Measurements from ENCODE around the gene SLC25A26.

The SLC25A26 gene

DNA sequence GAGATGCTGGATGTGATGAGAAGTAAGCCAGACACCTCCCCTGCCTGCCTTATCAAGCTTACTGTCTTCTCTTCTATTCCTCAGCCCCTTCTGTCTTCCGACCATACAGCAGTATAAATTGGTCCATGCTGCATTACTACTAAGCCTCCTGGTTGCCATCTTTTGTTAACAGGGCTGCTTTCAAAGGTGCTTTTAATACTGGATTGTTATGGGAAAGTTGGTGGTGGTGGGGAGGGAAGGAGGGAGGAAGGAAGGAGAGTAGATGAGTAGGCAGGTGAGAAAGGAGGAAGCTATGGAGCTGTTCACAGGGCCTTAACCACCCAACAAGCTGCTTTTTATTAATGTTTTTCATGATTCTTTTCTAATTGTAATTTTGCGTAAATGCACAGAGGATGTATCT, 114.9 kb downstream of the SLC25A26 start:
- DNase-seq = no peak

DNA sequence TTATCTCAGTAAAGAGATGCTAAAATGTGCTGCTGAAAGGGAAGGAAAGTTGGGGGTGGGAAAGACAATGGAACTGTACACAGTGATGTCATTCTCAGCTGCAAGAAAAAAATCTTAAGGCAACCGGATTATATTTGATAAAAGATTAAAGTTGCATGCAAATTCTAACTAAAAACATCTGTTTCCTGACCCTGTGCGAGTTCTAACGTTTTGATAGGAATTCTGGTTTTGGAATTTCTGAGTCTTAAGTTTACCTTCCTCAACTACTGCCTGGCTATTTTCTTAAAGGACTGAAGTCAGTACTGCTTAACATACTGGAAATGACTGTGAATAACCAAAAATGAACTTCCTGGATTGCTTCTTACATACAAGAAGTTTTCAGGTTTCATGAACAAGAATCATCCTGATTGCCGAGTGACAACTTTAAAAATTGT, 115.5 kb downstream of the SLC25A26 start:
- DNase-seq = no peak

DNA sequence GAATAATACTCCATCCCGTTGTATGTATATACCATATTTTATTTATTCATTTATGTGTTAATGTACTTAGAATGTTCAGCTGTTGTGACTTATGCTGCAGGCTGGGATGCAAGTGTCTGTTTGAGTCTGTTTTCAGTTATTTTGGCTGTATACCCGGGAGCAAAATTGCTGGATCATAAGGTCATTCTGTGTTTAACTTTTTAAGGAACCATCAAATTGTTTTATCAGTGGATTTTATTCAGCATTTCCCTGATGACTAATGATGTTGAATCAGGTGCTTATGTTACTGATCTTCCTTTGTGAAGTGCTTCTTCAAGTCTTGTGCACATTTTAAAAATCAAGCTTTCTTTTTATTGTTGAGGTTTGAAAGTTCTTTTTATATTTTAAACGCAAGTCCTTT, 118.1 kb downstream of the SLC25A26 start:
- no peak for DNase-seq

DNA sequence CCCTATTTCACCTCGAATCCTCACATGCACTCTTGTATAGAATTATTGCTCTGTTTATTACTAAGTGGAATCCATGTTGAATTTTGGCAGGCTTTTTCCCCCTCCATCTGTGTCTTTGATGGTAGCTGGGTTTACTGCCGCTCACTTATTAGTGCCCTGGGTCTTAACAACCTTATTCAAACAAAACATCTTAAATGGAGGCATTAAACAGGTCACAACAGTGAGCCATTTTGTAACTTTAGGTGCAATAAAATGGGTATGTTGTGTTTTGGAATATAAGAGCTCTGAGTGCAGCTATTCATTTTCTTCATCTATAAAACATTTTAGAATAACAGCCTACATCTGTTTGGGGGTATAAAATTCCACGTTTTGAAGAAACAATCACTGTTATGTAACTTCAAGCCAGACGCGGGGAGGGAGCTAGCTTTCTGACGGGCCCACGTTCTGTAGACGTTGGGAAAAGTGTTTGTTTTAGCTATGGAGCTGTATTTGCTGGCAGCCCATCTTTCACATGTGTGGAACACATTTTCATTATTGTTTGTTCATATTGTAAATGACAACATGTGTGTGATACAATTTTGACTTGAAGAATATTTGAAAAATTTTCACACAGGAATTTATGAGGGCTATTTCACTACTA, 122.0 kb downstream of the SLC25A26 start:
- no peak for DNase-seq

DNA sequence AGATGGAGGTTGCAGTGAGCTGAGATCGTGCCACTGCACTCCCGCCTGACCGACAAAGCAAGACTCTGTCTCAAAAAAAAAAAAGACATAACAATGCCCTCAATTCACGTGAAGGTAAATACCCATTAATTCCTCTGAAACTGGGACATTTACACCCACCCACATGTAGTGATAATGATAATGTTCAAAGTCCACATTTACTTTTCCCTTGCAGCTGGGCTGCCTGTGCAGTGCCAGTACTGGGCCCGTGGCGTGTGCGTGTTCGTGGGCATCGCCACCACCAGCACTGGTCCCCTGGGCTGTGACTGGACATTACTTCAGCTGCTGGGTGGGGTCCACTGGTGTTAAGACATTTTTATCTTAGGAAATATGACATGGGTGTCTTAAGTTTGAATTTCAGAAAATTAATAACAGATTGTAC, 123.6 kb downstream of the SLC25A26 start:
- no peak for DNase-seq

DNA sequence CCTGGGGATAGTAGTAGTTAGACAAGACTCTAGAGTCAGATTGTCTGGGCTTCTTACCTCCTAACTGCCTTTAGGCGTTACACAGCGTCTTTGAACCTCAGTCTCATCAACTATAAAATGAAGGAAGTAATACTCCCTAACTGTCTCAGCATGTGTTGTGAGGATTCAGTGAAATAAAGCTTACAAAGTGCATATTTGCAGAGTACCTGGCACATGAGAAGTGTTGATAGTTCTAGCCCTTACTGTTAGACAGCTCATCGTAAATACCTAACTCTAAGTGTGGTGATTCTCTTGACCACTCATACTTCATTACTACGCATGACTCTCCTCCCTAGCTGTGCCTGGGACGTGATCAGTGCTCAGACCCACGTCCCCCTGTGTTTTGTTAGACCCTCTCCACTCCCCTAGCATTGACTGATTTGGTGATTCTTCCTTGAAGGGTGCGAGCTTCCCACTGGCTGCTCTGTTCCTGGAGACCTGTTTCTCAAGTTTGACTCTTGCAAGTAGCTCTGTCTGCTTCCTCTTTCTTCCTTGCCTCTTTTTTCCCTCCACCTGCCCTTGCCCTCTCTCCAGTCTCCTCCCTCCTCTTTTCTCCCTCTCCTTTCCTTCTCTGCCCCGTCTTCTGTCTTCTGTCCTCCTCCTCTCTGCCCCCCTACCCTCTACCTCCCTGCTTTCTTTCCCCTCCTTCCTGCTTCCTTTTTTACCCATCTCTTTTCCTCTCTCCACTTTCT, 124.2 kb downstream of the SLC25A26 start:
- DNase-seq = no peak

DNA sequence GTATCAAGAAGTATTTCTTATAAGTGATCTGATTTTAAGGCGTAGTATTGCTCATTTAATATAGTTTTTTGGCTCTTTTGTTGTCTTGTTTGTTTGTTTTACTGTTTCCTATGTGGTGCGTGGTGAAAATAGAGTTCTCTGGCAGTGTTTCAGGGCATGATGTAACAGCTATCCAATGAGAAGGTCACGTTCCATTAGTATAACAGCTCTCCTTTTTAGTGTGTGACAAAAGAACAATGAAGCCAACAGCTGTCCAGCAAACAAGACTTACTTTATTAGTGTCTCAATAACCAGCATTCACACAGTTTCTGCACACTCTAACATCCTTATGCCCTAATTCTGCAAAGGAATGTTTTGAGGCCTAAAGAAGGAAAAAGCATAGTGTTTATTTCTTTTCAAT, 127.9 kb downstream of the SLC25A26 start:
- no peak for DNase-seq

DNA sequence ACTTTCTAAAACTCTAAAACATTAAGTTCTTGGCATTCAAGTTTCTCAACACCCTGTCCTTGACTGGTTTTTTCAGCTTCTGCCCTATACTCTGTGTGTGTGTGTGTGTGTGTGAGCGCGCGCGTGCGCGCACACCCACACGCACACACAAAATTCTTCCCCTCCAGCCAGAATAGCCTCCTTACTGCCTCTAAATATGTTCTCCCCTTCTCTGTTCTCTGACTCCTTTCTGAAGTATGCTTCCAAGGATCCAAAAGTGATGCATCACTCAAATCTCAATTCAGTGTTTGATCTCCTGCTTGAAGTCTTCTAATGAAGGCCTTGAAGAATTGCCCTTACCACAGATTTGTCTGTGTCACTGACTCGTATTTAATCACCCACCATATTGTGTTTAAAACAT, 129.8 kb downstream of the SLC25A26 start:
- no peak for DNase-seq

DNA sequence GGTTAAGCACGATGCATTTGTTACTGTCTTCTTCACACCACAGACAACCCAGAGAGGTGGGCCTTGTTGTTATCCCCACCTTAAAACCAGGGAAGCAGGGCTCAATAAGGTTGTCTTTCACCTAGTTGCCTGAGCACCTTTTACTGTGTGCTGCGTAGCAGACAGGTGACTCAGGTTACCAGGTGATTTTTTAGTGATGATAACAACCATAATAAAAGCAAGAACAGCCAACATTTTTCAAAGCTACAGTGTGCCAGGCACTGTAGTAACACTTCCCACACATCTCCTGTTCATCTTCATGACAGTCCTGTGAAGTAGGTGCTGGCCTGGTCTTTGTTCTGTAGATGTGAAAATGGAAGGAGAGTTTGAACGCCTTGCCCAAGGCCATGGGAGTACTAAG, 132.2 kb downstream of the SLC25A26 start:
- no peak for DNase-seq

DNA sequence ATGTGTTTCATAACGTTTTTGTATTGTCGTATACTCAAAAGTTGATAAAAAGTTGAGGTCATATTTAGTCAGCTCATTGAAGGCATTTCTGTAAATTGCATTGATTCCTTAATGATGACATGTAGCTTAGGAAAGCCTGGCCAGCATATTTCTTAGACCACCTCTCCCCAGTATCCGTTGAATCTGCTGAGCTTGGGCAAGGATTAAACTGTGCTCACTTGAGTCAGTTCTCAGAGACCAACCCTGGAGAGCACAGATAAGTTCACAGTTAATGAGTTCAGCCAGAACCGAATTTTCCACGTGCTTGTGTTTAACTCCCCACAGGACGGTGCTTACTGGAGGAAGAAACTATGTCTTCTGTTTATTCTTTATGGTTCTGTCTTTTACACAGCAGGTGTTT, 132.7 kb downstream of the SLC25A26 start:
- DNase-seq = no peak

DNA sequence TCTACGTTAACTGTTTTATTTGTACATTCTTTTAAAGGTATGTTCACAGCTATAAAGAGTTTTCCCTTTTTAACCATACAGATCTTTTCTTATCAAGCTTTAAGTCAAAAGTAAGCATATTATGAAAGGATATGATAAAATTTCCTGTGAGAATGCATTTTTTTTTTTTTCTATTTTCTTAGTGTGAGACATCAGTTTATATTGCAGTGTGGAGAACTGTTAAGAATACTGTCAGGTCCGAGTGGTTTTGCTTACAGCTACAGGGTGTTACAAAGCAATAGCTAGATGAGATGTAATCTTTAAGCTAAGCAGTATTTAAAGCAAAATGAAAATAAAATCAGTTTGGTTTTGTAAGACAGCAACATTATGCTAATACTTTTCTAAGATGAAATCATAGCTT, 133.2 kb downstream of the SLC25A26 start:
- no peak for DNase-seq

DNA sequence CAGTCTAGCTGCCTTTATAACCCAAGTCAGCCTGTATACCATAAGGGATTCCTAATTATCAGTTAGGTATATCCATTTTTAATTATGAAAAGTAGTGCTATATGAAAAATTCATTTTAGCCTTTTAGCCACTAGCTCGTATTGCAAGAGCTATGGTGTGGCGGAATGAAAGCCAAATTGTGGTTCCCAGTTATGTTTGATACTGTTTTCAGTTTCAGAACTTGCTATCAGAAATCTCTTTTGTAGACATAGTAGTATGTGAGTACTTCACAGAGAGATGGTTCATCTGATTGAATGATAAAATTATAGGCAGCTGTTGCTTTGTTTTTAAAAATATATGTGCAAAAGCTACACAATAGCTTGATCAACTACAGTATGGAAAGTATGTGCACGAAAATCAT, 134.6 kb downstream of the SLC25A26 start:
- peak; percentile 20 for DNase-seq

DNA sequence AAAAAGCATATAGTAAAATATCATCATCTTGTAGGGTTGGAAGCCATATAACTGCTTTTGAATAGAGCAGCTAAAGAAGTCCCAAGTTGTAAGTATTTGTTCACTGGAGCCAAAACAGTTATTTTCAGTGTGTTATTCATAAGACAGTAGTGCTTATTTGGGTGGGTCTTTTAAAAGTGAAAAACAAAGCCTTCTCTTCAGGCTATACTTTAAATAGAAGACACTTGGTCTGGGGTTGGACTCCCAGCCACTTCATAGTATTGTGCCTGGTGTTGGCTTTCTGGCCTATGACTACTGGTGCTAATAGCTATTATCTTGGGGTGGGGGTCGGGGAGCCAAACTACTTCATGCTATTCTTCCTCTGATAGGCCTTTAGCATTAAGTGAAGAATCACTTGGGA, 135.2 kb downstream of the SLC25A26 start:
- no peak for DNase-seq

DNA sequence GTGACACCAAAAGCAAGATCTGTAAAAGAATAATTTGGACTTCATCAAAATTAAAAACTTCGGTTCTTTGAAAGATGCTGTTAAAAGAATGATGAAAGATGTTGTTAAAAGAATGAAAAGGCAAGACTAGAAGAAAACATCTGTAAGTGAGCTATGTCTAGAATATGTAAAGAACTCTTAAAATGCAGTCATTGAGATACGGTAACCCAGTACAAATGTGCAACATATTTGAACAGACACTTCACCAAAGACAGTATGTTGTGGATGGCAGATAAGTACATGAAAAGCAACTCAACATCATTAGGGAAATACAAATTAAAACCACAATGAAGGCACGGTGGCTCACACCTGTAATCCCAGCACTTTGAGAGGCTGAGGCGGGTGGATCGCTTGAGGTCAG, 140.6 kb downstream of the SLC25A26 start:
- DNase-seq = no peak

DNA sequence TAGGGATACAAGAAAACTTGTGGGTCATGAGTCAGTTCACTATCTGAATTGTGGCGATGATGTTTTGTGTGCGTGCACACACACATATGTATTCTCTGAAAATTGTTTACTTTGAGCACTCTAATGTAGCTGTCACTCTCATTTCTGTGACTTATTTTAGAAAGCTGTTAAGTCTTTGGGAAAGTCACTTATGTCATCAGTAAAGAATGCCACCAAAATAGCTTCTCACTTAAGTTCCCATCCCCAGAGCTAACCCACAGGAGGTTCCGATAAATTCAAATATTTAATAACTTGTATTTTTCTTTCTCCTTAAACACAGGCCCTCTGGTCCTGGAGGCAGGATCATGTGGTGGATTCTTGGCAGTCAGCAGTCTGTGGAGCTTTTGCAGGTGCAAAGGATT, 141.7 kb downstream of the SLC25A26 start:
- DNase-seq = no peak

DNA sequence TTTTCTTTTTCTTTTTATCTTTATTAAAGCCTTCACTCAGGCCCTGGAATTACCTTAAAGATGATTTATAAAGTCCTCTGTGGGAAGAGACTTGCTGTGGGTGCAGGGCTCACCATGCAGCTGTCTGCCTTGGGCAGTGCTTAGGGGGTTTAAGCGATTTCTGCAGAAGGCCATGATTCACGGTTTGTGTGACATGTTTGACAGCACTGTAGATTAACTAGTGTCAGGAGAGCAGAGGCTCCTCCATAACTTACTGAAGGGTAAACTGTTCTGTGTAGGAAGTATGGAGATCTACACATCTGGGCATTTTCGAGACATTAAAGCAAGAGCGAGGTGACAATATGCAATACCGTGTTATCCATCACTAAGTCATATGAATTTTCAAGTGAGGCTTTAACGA, 142.3 kb downstream of the SLC25A26 start:
- DNase-seq = no peak

DNA sequence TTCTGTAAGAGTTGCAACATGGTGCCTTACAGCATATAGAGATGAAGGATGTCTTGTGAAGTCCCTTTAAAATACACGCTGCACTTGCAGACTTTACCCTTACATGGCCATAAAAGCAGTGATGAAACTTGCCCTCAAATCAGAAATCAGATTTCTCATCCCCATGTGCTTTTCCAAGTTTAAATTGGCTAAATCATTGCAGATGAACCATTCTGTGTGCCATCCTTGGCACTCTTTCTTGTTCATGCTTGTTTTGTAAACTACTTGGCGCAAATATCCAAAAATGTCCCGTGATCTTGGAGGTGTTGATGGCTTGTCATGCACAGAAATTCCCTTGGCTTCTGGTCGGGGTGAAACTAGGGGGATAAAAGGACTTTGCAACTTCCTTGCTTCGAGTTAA, 144.3 kb downstream of the SLC25A26 start:
- no peak for DNase-seq

DNA sequence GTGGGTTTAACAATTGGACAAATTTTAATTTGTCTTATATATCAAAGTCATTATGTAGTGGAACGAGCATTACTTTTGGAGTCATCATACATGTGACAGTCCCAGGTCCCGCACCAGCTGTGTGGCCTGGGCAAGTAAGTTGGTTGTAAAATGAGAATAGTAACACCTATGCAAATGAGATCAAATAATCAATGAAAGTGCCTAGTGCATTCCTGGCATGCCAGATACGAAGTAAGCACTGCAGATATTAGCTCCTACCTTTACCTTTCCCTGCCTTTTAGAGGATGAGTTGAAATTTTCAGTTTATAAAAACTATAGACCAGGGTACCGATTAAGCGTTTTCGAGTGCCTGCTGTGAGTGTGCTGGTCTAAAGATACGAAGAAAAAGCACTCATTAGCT, 145.9 kb downstream of the SLC25A26 start:
- no peak for DNase-seq

DNA sequence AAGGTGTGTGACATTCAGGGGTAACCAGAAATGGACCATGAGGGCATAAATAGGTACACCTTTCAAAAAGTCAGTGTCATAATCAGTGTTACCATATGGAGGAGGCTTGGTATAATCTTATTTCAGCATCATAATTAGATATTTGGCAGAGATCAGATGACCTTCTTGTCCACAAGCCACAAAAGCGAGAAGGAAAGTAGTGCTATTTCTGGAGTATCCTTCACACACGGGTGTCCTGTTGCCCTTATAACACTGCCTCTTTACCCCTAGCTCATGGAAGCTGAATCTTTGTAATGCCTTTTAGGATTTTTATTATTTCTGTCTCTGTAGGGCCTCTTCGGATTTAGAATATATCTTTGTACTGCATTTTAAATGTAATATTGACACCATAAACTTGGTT, 147.2 kb downstream of the SLC25A26 start:
- no peak for DNase-seq

DNA sequence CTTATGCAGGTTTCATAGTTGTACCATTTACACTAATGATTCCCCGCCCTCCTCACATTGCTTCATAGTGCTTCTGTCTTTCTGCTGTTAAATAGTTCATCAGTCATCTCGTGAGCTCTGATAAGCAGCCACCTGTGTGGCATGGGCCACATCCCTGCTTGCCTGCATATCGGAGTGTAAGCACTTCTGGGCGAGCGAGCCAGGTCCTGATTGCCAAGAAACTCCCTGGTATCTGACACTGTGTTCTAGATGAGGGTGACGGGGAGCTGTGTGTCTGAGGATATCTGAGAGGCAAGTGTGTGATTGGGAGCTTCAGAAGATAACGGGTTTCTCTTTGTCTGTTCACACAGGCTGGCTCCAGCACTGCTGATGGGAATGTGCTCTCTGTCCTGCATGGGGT, 149.4 kb downstream of the SLC25A26 start:
- no peak for DNase-seq

DNA sequence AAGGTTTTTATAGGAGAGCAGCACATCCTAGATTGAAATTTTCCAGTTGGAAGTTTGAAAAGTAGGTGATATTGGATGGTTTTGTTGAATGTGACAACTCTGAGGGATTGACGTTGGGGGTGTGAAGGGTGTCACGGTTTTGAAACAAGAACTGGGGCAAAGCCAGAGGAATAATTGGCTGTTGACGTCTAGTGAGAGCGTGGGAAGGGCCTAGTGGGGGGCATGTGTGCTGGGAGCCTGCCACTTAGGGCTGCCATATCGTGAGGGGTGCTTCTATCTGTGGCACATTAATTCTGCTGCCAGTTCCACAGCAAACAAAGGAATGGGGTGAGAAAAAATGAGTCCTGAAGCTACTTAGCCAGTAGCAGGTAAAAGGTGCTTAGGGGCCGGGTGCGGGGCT, 150.6 kb downstream of the SLC25A26 start:
- DNase-seq = no peak

DNA sequence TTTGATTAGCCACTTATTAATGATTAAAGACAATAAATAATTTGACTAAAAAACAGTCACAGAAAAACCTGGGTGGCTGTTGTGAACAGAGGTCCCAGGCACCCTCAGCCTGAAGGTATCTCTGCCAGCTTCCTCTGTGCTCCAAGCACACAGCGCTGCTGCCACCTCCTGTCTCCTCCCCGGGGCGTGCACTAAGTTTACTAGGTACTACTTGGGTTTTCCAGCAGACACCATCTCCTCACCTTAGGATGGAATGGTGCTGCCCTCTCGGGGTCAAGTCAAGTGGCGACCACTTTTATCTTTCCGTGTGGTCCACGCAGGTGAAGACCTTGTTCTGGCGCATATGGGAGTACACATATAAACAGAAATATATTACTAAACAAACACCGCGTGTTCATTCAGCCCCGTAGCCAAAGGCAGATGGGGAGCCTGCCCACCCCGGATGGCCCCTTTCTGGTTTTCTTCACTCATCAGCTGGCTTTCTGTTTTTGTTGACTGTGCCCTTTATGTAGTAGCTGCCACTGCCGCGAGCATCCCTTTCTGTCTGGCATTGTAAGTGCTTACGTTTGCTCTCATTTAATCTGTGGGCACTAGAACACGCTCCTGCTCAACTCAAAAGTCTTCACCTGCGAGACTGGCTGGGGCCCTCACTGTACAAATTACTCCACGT, 152.0 kb downstream of the SLC25A26 start:
- no peak for DNase-seq

DNA sequence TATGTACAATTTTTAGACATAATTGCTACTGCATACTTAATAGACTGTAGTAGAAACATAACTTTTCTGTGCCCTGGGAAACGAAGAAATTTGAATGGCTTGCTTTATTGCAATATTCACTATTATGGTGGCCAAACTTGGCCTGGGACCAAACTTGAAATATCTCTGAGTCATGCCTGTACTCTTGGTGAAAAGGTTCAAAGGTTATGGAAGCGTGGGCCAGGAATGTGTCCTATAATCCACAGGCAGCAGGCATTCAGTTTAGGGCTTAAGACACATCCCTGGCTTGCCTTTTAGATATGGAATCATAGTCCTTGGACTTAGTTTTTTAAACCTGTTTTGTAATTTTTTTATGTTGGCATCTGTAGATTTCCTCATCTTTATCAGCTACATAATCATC, 155.8 kb downstream of the SLC25A26 start:
- no peak for DNase-seq

DNA sequence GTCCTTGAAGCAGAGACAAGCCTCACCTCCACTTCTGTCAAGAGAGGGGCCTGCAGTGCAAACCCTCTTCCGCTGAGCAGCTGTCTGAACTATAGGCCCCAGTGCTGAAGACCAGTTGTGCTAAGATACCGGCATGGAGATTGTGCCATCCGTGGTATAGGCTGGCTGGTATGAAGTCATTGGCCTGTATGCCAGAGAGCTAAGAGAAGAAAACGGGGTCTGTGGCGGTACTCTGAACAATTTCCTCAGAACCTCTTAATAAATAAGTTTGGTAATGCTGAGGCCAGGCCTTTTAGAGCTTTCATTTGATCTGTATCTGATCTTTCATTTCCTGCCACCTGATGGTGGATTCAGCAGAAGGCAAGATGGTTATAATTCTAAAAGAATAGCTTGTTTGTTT, 157.0 kb downstream of the SLC25A26 start:
- no peak for DNase-seq
